GM18499 (cell line): Measurements from ENCODE around the gene ST6GALNAC5.

Experiments
- ATAC-seq: cut with Tn5 transposase; IDR thresholded peaks from one replicate; pipeline ENCODE4 v1.9.1; 2021; ENCODE audit warnings: moderate number of reproducible peaks; ENCODE audit not compliant: insufficient read depth, unreplicated experiment

The ST6GALNAC5 gene

GRCh38 chr1:77039111-77039510 lies 171.8 kb downstream of the ST6GALNAC5 start:
- ATAC-seq, result no peak

GRCh38 chr1:77039739-77040138 lies 172.5 kb downstream of the ST6GALNAC5 start:
- ATAC-seq, result no peak

- ATAC-seq, result no peak
Observed at GRCh38 chr1:77040826-77041225, 173.5 kb downstream of the ST6GALNAC5 start.

GRCh38 chr1:77044133-77044849 lies 177.0 kb downstream of the ST6GALNAC5 start:
- ATAC-seq, result no peak

GRCh38 chr1:77047575-77047974 lies 180.3 kb downstream of the ST6GALNAC5 start:
- ATAC-seq, result no peak

- no peak for ATAC-seq
Observed at GRCh38 chr1:77047978-77048614, 180.8 kb downstream of the ST6GALNAC5 start.

GRCh38 chr1:77048615-77049005 lies 181.3 kb downstream of the ST6GALNAC5 start:
- no peak for ATAC-seq

- ATAC-seq, result no peak
Observed at GRCh38 chr1:77051425-77051824, 184.1 kb downstream of the ST6GALNAC5 start.

GRCh38 chr1:77056525-77056924 lies 189.2 kb downstream of the ST6GALNAC5 start:
- ATAC-seq, result no peak

GRCh38 chr1:77057994-77058585 lies 190.8 kb downstream of the ST6GALNAC5 start:
- no peak for ATAC-seq

- ATAC-seq, result no peak
Observed at GRCh38 chr1:77060000-77060399, 192.7 kb downstream of the ST6GALNAC5 start.

GRCh38 chr1:77061162-77061561 lies 193.9 kb downstream of the ST6GALNAC5 start:
- ATAC-seq, result no peak

- ATAC-seq, result no peak
Observed at GRCh38 chr1:77063118-77063517, 195.8 kb downstream of the ST6GALNAC5 start.

GRCh38 chr1:77064246-77064645 lies 197.0 kb downstream of the ST6GALNAC5 start:
- no peak for ATAC-seq

GRCh38 chr1:77065693-77066342 lies 198.5 kb downstream of the ST6GALNAC5 start:
- no peak for ATAC-seq

GRCh38 chr1:77068013-77068412 lies 200.7 kb downstream of the ST6GALNAC5 start:
- ATAC-seq, result no peak

GRCh38 chr1:77076759-77077158 lies 209.5 kb downstream of the ST6GALNAC5 start:
- ATAC-seq, result no peak

GRCh38 chr1:77081834-77082233 lies 214.6 kb downstream of the ST6GALNAC5 start:
- ATAC-seq, result no peak

- ATAC-seq, result no peak
Observed at GRCh38 chr1:77084457-77084856, 217.2 kb downstream of the ST6GALNAC5 start.

- no peak for ATAC-seq
Observed at GRCh38 chr1:77085109-77085508, 217.8 kb downstream of the ST6GALNAC5 start.

- ATAC-seq, result no peak
Observed at GRCh38 chr1:77089756-77090155, 222.5 kb downstream of the ST6GALNAC5 start.
